C4-2B (cell line): ENCODE results near the gene ARHGEF12.

Experiments used
- H3K27ac ChIP-seq: fragments of 450-650 bp; 2 replicates; pipeline ENCODE4 v1.5.1; 2017
- CTCF ChIP-seq: fragments of 450-650 bp; conservative IDR thresholded peaks from 2 replicates; pipeline ENCODE4 v1.5.1; 2017; ENCODE audit warnings: mild to moderate bottlenecking
- ZFX ChIP-seq: fragments of 450-650 bp; IDR thresholded peaks from 2 replicates; pipeline ENCODE4 v1.6.1; 2017

The ARHGEF12 gene

GRCh38 chr11:120513436-120514315, 177.5 kb downstream of the ARHGEF12 start:
- no peak overlapping the region for H3K27ac ChIP-seq
- TF ChIP-seq ZFX (no peak), CTCF (no peak)

- no peak for TF ChIP-seq ZFX
- no peak for TF ChIP-seq CTCF
- no peak overlapping the region for H3K27ac ChIP-seq
Measured at GRCh38 chr11:120514541-120515121, 178.4 kb downstream of the ARHGEF12 start.

GRCh38 chr11:120515186-120515723, 179.0 kb downstream of the ARHGEF12 start:
- TF ChIP-seq ZFX (no peak), CTCF (no peak)
- no peak overlapping the region for H3K27ac ChIP-seq

- TF ChIP-seq ZFX: no peak
- no peak for TF ChIP-seq CTCF
- no peak overlapping the region for H3K27ac ChIP-seq
Measured at GRCh38 chr11:120516461-120517389, 180.5 kb downstream of the ARHGEF12 start.

- TF ChIP-seq CTCF: no peak
- TF ChIP-seq ZFX: no peak
- H3K27ac ChIP-seq: no peak overlapping the region
Measured at GRCh38 chr11:120517390-120517761, 181.2 kb downstream of the ARHGEF12 start.

GRCh38 chr11:120517801-120518291, 181.6 kb downstream of the ARHGEF12 start:
- H3K27ac ChIP-seq: no peak overlapping the region
- no peak for TF ChIP-seq CTCF
- TF ChIP-seq ZFX: no peak
